GM19468 (cell line): Measurements from ENCODE around the gene HRG.

ENCODE experiments used
- ATAC-seq: cut with Tn5 transposase; IDR thresholded peaks from one replicate; pipeline ENCODE4 v1.9.1; 2021; ENCODE audit warnings: mild to moderate bottlenecking, moderate library complexity, moderate number of reproducible peaks; ENCODE audit not compliant: unreplicated experiment; ENCODE audit errors: extremely low read depth

Gene HRG

DNA sequence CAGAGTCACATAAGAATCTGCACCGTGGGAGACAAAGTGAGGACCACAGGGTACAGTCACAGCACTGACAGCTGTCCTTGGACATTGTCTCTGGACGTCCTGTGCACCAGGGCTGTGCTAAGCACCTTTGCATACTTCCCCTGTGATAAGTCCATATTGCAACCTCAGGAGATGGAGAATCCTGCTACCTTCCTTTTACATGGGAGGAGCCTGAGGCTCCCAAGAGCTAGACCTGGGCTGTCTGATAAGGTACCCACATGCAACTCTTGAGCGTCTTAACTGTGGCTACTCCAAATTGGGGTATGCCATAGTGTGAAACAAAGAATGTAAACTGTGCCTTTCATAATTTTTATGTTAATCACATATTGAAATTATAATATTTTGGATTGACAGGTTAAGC, 28.1 kb upstream of the HRG start:
- no peak for ATAC-seq

DNA sequence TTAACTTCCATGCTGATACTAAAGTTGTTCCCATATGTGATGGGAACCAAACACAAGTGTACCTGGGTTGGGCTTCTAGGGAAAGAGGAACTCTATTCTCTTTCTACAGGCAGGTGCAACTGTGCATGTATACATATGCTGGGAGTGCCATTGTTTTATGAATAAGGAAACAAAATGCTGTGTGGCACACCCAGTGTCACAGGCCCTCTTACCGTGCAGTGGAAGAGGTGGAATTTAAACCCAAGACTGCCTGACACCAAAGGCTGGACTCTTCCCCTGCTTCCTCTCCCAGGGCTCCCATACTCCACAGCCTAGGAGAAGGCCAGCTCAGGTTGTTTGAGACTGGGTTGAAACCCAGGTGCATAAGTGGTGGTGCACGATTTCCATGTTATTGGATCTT, 27.6 kb upstream of the HRG start:
- no peak for ATAC-seq

DNA sequence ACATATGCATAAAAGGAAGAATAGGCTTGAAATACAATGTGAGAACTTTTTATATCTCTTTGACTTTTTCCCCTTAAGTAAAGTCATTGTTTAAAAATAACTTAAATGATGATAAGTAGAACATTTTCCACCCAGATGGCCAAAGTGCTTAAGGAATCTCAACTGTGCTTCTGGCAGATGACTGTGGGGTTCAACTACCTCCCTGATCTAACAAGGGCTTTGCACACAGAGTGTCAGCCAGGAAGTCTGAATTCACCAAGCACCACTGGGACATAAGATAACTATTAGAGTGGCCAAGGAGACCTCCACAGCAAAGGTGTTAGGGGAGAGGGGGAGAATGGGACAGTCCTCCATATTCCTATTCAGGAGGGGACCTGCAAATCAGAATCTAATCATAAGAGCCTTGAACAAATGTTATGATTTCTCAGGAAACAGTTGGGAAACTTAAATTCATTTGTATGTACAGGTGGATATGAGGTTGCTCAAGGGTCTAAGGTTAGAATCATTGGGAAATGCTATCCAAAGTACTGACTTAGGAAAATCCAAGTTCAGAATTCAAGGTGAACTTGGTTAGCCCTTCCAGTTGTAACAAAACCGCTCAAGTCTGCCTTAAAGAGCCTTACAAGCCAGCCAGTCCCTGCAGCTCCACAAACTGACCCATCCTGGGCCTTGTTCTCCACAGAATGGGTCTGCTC, 25.9 kb upstream of the HRG start, which contains the start of gene FETUB:
Gene FETUB (plus strand): TSS at position 622 of the 695 bp plus-strand sequence. CDS start 62 bp downstream, at position 684.
- no peak for ATAC-seq

- ATAC-seq, result no peak
These were observed 25.4 kb upstream of the HRG start for GRCh38 chr3:186640473-186640818.

- no peak for ATAC-seq
These were observed 24.9 kb upstream of the HRG start for GRCh38 chr3:186640929-186641328.

DNA sequence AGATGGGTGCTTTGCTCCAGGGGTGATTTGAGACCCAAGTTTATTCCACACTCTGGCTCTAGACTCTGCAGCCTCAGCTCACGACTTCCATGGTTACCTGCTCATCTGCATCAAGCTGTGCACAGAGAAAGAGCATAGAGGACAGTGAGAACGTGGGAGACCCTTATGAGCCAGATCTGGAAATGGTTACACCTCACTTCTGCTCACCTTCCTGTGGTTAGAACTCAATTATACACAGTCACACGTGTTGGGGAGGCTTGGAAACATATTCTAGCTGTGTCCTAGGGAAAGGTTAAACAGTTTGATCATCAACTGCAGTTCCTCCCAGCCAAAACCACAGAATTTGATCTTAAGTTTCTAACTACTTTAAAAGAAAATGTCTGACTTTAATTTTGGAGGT, 23.8 kb upstream of the HRG start:
- no peak for ATAC-seq

DNA sequence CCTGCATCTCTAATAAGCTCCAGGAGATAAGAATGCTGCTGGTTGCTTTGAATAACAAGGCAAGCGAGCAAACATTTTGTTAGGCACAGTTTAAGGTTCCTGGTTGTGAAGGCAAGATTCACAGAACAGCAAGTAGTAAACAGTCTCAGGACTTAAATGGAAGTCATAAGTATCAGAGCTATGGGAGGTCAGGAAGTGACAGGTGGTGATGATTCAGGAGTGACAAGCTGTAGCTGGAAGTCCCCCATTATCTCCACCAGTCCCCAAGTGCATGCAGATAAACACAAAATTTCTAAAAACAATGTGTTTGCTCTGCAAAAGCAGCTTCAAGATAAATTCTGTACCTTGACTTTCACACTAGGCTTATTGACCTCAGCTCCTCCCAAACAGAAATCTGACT, 22.3 kb upstream of the HRG start:
- ATAC-seq, result no peak

DNA sequence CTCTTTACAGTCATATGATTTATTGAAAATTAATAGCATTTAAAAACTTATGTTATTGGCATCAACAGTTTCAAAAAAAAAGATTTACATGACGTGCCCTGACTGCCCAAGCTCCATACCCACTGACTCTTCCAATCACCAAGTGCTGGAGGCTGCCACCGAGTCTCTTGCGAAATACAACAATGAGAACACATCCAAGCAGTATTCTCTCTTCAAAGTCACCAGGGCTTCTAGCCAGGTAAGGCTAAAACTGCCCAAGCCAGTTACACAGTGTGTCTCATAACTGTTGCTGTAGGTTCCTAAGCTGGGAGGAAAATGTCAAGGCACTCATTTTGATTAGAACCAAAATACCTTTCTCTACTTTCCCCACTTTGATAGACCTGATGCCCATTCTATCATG, 21.1 kb upstream of the HRG start:
- ATAC-seq, result no peak

GRCh38 chr3:186646106-186646505, 19.7 kb upstream of the HRG start:
- no peak for ATAC-seq

DNA sequence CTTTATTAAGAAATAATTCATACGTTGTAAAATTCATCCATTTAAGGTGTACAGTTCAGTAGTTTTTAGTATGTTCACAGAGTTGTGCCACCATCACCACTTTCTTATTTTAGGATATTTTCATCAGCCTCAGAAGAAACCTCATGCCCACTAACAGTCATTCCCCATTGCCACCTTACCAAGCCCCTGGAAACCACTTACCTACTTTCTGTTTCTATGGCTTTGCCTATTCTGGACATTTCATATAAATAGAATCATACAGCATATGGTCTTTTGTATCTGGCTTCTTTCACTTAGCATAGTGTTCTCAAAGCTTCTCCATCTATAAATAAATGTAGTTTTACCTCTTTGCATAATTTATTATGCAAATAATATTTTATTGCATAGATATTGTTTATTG, 19.0 kb upstream of the HRG start:
- ATAC-seq, result no peak

GRCh38 chr3:186648851-186649250, 17.0 kb upstream of the HRG start:
- no peak for ATAC-seq

DNA sequence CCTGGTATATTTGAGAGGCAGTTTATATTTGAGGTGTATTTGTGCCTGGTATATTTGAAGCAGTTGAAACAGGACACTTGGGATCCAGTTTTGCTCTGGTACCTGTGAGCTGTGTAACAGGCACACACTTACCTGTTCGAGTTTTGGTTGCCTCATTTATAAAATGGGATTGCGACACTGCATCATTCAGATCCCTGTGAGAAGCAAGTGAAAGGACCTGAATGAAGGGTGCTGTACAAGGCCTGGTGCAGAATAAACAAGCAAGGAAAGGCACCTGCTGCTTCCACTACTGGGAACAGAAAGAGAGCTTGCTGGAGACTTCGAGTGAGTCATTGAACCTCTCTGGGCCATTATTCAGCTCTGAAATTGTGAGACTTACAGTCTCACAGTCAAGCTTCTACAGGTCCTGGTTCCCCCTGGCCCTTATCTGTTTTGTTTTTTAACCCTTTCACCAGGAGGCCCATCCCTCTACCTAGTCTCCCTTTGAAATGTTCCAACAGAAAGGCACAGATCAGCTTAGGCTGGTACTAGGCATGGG, 14.1 kb upstream of the HRG start:
- ATAC-seq, result no peak

DNA sequence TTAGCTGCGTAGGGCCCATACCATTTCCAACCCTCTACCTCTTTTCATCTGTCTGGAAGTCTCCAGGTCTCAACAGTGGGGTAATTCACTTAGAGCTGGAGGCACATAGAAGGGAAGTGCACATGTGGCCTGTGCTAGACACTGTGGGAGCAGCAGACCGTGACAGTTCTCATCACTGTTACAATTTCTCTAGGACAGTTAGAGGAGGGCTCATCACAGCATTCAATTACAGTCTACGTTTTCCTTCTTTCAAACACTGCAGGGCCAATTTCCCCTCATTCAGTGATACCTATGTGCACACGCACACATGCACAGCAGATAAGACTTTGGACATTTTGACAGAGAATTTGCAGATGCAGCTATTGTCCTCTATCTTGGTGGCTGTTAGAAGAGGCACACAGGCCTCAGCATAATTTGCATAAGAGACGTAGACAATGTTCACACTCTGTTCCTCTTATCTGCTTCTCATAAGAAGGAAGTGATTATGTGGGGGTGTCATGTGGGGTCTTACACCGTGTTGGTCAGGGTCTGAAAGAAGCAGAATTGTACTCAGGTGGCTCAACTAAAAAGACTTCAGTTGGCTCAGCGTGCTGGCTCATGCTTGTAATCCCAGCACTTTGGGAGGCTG, 12.6 kb upstream of the HRG start:
- peak; percentile 43 for ATAC-seq

- no peak for ATAC-seq
These were observed 11.8 kb upstream of the HRG start for GRCh38 chr3:186653984-186654383.

DNA sequence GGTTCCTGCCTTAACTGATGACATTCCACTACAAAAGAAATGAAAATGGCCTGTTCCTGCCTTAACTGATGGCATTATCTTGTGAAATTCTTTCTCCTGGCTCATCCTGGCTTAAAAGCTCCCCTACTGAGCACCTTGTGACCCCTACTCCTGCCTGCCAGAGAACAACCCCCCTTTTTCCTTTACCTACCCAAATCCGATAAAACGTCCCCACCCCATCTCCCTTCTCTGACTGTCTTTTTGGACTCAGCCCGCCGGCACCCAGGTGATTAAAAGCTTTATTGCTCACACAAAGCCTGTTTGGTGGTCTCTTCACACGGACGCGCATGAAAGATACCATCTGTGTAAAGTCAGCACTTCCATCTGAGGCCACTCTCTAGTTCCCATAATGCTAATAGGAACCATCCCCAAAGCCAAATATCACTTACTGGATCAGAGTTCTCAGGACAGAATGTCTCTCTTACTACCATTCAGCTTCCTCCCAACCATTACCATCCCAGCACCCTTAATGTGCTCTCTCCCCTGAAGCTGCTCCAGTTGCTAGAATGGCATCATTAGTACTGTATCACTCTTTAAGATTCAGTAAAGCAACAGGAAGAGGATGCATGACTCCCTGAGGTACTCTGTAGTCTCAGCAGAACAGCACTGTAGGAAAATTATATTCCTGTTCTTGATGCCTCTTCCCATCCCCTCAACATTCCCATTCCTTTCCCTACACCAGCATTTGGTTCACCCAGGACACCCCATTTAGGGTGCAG, 2.3 kb upstream of the HRG start:
- no peak for ATAC-seq

DNA sequence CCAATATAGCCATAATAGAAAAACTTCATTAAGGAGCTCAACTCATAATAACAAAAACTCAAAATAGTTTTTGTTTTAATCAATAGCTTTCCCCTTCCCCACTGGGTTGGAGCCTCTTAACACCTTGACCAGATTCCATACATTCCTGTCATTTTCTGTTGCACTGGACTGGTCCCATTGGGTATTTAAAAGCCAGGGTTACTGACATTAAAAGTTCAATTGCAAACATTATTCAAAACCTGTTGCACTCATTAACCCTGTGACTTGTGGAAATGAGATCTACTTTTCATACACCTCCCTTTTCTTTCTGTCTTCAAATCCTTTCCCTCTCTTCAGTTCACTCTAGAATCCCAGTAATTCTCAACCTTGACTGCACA, 1.7 kb upstream of the HRG start:
- ATAC-seq, result no peak

DNA sequence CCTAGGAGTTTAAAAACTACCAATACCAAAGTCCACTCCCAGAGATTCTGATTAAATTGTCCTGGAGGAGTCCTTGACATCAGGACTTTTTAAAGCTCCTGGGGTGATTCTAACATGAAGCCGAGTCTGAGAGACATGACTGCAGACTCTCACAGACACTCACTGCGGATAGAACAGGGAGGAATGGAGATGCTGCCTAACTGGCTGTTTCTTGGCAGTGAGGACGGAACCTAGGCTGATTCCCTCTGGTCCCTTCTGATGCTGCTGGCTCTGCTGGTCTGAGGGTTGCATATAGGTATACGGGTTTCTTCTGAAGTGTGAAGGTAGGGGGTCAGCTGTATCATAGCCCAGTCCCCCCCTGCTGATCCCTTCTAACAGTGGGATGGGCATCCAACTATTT, 1.3 kb upstream of the HRG start:
- ATAC-seq, result no peak

- no peak for ATAC-seq
These were observed 2.6 kb downstream of the HRG start for GRCh38 chr3:186668426-186668825.

DNA sequence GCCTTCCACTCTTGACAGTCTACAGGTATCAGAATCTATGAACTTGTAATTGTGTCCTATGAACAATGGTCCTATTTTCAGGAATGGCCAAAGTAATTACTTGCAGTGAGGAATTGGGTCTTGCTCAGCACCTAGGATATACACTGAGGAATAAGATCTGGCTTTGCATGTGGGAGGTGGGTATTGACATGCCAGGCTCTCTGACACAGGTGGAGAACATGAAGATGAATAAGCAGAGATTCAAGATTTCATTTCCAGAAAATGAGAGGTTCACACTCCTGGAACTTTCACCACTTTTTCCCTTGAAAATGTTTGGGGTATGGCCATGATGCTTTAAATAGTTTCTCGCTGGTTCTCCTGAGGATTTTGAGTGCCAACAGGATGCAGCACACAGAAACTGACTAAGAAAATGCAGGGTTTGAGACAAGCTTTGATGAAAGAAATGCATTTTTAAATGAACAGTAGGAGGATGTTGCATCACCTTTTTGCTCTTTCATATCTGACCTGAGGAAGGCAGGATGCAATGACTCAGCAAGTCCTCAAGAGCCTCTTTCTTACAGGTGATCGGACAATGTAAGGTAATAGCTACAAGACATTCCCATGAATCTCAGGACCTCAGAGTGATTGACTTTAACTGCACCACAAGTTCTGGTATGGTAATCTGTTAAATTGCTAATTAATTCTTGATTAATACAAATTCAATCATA, 3.7 kb downstream of the HRG start:
- no peak for ATAC-seq

- ATAC-seq, result no peak
These were observed 4.3 kb downstream of the HRG start for GRCh38 chr3:186670155-186670554.

DNA sequence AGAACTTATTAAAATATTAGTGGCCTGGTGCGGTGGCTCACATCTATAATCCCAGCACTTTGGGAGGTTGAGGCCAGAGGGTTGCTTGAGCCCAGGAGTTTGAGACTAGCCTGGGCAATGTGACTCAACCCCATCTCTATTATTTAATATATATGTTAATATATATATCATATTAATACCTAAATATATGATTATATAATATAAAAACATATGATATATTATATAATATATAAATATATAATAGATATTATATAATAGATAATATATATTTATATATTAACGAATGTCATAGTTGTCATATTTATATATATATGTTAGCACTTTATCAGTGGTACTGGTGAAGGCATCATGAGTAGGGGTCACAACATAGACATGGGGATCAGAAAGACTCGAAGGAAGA, 5.2 kb downstream of the HRG start:
- no peak for ATAC-seq
